SU-DHL-6 (cell line): ENCODE data around the gene GGT6.

Experiments used
- CTCF ChIP-seq: fragments of 200-600 bp; sonication (generic); IDR thresholded peaks from one replicate; pipeline ENCODE4 v1.5.1; 2017; ENCODE audit warnings: antibody characterized with exemption, mild to moderate bottlenecking, low read length, moderate library complexity; ENCODE audit not compliant: insufficient read depth, poor library complexity, severe bottlenecking
- EZH2phosphoT487 ChIP-seq: fragments of 200-600 bp; sonication (generic), shearing (Covaris generic); conservative IDR thresholded peaks from 2 replicates; pipeline ENCODE4 v1.6.1; 2018; ENCODE audit warnings: mild to moderate bottlenecking, antibody characterized with exemption, low read length, moderate library complexity, mixed read lengths

- TF ChIP-seq CTCF (no peak), EZH2phosphoT487 (no peak)
Measured at GRCh38 chr17:4559966-4560365, 411 bp downstream of the GGT6 start.
